WERI-Rb-1 (cell line): Measurements from ENCODE around the gene SARM1.

Experiments used
- DNase-seq: peaks from one replicate; pipeline ENCODE4 v3.0.0-alpha.2; 2020
- H3K27ac ChIP-seq: fragments of 250-450 bp; sonication (Bioruptor Pico); 2 replicates; pipeline ENCODE4 v1.5.1; 2020; ENCODE audit warnings: mild to moderate bottlenecking, moderate library complexity
- H3K27me3 ChIP-seq: fragments of 250-450 bp; sonication (Bioruptor Pico); 2 replicates; pipeline ENCODE4 v1.5.1; 2021; ENCODE audit warnings: mild to moderate bottlenecking, low read depth, moderate library complexity; ENCODE audit not compliant: insufficient read depth, severe bottlenecking
- H3K36me3 ChIP-seq: fragments of 250-450 bp; sonication (Bioruptor Pico); 2 replicates; pipeline ENCODE4 v1.5.1; 2020; ENCODE audit warnings: mild to moderate bottlenecking, moderate library complexity
- H3K4me3 ChIP-seq: 2 replicates; pipeline ENCODE4 v1.5.1; 2011; ENCODE audit warnings: low read depth, mild to moderate bottlenecking, control low read depth, low read length
- H3K9me3 ChIP-seq: fragments of 250-450 bp; sonication (Bioruptor Pico); 2 replicates; pipeline ENCODE4 v1.5.1; 2021; ENCODE audit warnings: mild to moderate bottlenecking, moderate library complexity; ENCODE audit not compliant: severe bottlenecking
- TF ChIP-seq, protein P1 (sequence below): IDR thresholded peaks from 2 replicates; pipeline ENCODE4 v1.5.1; 2011; ENCODE audit warnings: low read depth, mild to moderate bottlenecking, control low read depth, inconsistent platforms, low read length

The SARM1 gene

DNA sequence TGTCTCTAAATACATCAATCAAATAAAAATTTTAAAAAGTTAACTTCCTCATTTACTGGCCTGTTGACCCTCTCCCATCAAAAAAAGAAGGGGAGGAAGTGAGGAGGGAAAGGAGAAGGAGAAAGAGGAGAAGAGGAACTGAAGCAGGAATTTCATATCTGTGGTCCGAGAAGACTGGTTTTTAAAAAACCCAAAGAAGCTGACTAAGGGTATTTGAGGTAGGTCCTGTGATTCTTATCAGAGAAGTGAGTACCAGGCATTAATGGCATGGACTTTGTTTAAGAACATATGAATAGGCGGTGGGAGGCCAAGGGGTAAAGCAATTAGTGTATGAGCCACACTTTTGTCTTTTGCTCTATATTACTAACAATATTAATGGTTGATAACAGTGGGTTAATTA lies 32.5 kb downstream of the SARM1 start:
- Histone ChIP-seq H3K27ac (no peak overlapping the region), H3K36me3 (peaks cover 61% of the 10 kb centered on the region), H3K9me3 (no peaks in the 10 kb centered on the region), H3K27me3 (no peaks in the 10 kb centered on the region), H3K4me3 (no peak overlapping the region)
- no peak for DNase-seq
- TF ChIP-seq, protein P1, sequence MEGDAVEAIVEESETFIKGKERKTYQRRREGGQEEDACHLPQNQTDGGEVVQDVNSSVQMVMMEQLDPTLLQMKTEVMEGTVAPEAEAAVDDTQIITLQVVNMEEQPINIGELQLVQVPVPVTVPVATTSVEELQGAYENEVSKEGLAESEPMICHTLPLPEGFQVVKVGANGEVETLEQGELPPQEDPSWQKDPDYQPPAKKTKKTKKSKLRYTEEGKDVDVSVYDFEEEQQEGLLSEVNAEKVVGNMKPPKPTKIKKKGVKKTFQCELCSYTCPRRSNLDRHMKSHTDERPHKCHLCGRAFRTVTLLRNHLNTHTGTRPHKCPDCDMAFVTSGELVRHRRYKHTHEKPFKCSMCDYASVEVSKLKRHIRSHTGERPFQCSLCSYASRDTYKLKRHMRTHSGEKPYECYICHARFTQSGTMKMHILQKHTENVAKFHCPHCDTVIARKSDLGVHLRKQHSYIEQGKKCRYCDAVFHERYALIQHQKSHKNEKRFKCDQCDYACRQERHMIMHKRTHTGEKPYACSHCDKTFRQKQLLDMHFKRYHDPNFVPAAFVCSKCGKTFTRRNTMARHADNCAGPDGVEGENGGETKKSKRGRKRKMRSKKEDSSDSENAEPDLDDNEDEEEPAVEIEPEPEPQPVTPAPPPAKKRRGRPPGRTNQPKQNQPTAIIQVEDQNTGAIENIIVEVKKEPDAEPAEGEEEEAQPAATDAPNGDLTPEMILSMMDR: no peak

DNA sequence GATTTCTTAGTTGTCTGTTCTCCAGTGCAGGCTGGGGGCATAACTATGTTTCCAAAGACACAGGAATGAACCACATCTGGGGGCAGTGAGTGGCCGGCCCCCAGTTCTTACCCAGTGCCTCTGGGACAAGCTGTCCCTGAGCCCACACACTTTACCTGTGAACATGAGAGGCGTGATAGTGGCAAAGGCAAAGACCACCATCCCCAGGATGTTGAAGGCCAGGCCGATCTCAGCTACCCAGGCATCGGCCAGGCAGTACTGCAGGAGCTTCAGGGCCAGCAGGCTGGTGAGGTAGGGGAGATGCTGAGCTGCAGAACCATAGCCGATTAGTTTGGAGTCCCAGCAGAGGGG lies 32.9 kb downstream of the SARM1 start:
- peaks cover 57% of the 10 kb centered on the region for H3K36me3 ChIP-seq
- no peak overlapping the region for H3K4me3 ChIP-seq
- H3K27me3 ChIP-seq: no peaks in the 10 kb centered on the region
- H3K27ac ChIP-seq: no peak overlapping the region
- no peak for DNase-seq
- TF ChIP-seq, protein P1: no peak
- H3K9me3 ChIP-seq: no peaks in the 10 kb centered on the region

DNA sequence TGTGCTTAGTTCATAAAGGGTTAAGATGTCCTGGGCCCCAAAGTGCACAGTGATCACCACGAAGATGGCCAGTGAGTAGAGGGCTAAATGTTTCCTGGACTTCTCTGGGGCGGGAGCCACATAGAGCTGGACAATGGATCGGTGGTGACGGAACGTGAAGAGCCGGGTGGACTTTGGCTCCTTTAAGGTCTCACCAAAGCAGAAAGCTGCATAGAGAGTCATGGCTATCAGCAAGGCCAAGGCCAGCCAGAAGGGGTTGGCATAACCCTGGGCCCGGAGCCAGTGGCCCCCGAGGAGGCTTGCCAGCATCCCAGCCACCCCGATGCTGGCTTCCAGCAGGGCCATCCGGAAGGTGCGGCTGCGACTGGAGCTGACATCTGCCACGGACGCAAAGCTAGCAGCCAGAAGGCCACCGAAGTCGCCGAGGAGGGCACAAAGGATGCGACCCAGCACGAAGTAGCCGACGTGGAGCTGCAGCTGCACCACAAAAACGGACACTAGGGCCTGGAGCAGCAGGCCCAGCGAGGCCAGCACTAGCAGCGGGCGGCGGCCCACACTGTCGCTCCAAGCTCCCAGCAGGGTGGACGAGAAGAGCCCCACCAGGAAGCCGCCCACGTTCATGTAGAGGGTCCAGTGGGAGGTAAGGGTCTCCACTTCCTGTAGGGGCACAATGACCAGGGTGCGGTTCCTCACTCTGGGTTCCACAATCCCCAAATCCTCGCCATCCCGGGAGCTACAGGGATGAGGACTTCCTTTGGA lies 33.5 kb downstream of the SARM1 start:
- Histone ChIP-seq H3K36me3 (peaks cover 51% of the 10 kb centered on the region), H3K4me3 (peak overlapping the region; percentile 73), H3K9me3 (no peaks in the 10 kb centered on the region), H3K27ac (peak overlapping the region; percentile 82), H3K27me3 (no peaks in the 10 kb centered on the region)
- DNase-seq: no peak
- TF ChIP-seq, protein P1: no peak

DNA sequence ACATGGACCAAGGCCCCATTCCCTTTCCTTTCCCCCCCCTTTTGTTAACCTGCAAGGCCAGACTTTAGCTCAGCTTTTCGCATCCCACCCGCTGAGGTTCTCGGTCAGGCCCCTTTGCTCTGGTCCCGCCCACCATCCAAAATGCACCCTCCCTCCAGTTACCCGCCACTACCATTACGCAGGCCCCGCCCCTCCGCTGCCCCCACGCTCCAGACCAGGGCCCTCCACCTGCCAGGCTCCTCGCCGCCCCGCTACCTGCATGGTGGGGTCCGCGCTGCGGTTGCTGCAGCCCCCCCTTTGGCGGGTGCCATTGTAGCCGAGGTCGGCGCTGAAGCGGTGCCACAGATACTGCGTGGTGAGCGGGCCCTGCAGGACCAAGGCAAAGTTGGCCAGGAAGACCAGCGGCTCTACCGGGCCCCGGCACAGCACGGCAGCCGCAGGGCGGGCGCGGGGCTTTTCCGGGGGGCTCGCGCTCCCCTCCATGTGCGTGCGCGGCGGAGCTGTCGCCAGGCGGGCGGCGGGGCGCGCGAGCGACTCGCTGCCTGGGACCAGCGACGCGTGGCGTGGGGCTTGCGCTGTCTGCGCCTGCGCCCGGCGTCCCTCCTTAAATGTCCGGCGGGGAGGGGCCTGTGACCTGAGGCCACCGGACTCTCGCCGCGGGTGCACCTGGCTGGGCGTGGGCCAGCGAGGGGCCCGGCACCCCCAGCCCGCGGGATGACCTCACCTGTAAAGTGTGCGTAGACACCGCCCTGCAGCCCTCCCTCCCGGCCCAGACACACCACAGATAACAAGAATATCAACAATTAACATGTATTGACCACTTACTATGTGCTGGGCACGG lies 34.4 kb downstream of the SARM1 start, which contains the start of gene SLC46A1:
Gene SLC46A1 (minus strand): TSS at position 581 of the 841 bp plus-strand sequence. CDS start 98 bp downstream, at position 483.
- Histone ChIP-seq H3K9me3 (no peaks in the 10 kb centered on the region), H3K27me3 (no peaks in the 10 kb centered on the region), H3K4me3 (peak within 1 kb of the TSS; percentile 73), H3K27ac (peak within 1 kb of the TSS; percentile 82), H3K36me3 (peaks cover 42% of the 10 kb centered on the region)
- TF ChIP-seq, protein P1: no peak
- peak; percentile 80 for DNase-seq

DNA sequence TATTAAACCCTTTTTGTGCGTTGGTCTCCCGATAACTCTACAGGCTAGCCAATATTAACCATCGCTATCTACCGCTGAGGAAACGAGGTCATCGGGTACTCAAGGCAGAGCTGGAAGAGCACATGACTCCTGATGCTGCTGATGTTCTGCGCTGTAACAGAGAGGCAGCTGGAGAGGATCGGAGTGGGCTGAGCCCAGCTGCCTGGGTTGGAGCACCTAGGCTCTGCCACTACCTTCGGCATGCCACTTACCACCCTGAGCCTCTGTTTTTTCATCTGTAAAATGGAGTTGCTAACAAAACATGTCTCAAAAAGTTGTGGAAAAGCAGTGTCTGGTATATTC lies 35.0 kb downstream of the SARM1 start:
- peak overlapping the region; percentile 82 for H3K27ac ChIP-seq
- no peak for DNase-seq
- peaks cover 37% of the 10 kb centered on the region for H3K36me3 ChIP-seq
- H3K4me3 ChIP-seq: peak overlapping the region; percentile 73
- H3K27me3 ChIP-seq: no peaks in the 10 kb centered on the region
- no peaks in the 10 kb centered on the region for H3K9me3 ChIP-seq
- TF ChIP-seq, protein P1: no peak
